Measurements from ENCODE around the gene EVL.
"Not testable (repeated sequence)": the region's sequence is repeated elsewhere in the genome, so short reads cannot be mapped to it uniquely, and the experiment has no call there.

The EVL gene, protein sequence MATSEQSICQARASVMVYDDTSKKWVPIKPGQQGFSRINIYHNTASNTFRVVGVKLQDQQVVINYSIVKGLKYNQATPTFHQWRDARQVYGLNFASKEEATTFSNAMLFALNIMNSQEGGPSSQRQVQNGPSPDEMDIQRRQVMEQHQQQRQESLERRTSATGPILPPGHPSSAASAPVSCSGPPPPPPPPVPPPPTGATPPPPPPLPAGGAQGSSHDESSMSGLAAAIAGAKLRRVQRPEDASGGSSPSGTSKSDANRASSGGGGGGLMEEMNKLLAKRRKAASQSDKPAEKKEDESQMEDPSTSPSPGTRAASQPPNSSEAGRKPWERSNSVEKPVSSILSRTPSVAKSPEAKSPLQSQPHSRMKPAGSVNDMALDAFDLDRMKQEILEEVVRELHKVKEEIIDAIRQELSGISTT

DNA sequence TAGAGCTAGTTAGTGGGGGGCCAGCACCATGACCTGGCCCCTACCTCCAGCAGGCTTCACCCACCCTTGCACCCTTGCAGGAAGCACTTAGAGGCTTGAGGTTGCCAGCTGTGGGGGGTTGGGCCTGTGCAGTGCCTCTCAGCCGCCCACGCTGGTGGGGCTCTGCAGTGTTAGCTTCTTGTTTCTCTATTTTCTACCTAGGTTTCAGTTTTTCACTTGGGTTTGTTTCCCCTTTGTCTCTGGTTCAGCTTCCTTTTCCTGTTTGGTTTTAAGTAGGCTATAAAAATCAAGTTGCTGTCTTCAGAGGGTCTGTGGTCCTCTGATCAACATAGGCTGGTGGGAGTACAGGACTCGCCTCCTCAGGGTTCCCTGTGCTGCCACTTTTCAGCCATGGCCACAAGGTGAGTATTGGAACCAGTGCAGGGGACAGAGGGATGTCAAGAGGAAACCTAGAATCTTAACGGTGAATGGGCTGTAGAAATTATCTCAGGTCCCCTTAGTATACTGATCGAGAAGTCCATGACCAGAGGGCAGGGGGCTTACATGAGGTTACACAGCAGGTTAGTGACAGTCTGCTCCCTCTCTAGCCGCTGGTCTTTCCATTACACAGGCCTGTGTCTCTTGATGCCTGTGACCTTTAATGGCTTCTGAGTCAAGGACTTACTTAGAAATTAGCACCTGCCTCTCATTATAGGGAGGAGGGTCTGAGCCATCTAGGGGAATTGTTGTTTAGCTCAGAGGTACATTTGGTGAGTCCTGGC, at the start of gene EVL:
Gene EVL (plus strand): TSS at position 312 of the 761 bp plus-strand sequence. CDS start 79 bp downstream, at position 391.
- Mint-ChIP-seq H3K4me1 (ENCODE audit: low read depth) (peaks cover 94% of the 10 kb centered on the region), H3K4me3 (peak within 1 kb of the TSS; percentile 86), H3K36me3 (ENCODE audit: low read depth) (peaks cover 34% of the 10 kb centered on the region), H3K27ac (peak within 1 kb of the TSS; percentile 98), H3K27me3 (no peaks in the 10 kb centered on the region), H3K9me3 (no peaks in the 10 kb centered on the region)
- peak; percentile 88 for DNase-seq

DNA sequence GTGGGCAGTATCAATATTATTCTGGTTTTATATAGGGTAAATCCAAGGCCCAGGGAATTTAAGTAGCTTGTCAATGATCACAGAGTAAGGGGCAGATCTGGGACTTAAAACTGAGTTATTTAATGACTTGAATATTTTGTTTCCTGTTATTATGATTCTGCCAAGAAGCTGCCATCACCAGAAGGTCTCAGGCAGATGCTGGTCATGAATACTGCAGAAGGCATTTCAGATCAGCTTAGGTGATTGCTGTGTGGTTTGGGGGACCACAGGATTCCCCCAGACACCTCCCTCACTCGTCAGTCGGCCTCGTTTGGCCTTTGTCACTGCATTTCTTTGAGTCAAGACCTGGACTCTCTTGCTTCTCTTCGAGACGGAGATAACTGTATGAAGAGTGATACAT, 47.7 kb upstream of the EVL start:
- no peak overlapping the region for H3K4me3 Mint-ChIP-seq
- no peaks in the 10 kb centered on the region for H3K9me3 Mint-ChIP-seq
- H3K27me3 Mint-ChIP-seq = no peaks in the 10 kb centered on the region
- H3K27ac Mint-ChIP-seq = no peak overlapping the region
- H3K4me1 Mint-ChIP-seq (ENCODE audit: low read depth) = peaks cover 3% of the 10 kb centered on the region
- DNase-seq = no peak
- H3K36me3 Mint-ChIP-seq (ENCODE audit: low read depth) = no peaks in the 10 kb centered on the region

DNA sequence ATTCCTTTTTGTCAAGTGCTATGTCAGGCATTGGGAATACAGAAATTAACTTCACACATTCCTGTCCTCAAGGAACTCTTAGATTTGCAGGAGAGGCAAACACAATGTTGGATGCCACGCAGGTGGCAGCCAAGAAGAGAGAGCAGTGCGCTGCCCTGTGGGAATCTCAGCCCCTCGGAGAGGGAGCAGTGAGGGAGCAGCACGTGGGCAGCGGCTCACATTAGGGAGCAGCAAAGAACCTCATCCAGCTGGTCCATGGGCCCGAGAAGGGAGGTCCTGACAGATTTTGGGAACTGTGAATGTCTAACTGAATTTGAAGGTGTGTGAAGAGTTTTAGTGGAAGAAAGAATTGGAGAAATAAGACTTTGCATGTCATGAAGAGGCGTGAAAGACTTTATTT, 47.2 kb upstream of the EVL start:
- Mint-ChIP-seq H3K4me3 (no peak overlapping the region), H3K36me3 (ENCODE audit: low read depth) (no peaks in the 10 kb centered on the region), H3K27ac (no peak overlapping the region), H3K9me3 (no peaks in the 10 kb centered on the region), H3K27me3 (no peaks in the 10 kb centered on the region), H3K4me1 (ENCODE audit: low read depth) (no peaks in the 10 kb centered on the region)
- DNase-seq = no peak

DNA sequence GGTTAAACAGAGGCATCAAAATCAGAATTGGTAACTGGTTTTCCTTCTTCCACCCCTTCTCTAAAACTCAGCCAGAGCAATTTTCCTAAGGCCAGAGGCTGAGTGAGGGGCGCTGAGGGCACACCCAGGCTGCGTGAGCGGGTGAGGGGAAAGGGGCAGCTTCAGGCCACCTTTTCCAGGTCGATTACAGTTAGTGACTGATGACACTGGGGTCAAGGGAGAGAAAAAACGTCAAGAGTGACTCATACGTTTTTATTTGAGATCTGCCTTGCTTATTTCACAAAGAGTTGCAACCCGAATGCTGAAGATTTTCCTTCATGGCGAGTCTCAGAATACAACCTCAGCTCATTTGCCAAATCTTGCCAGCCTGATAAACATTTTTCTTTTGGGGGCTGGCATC, 46.7 kb upstream of the EVL start:
- Mint-ChIP-seq H3K27ac (no peak overlapping the region), H3K27me3 (no peaks in the 10 kb centered on the region), H3K4me1 (ENCODE audit: low read depth) (no peaks in the 10 kb centered on the region), H3K4me3 (no peak overlapping the region), H3K36me3 (ENCODE audit: low read depth) (no peaks in the 10 kb centered on the region), H3K9me3 (no peaks in the 10 kb centered on the region)
- DNase-seq = no peak

DNA sequence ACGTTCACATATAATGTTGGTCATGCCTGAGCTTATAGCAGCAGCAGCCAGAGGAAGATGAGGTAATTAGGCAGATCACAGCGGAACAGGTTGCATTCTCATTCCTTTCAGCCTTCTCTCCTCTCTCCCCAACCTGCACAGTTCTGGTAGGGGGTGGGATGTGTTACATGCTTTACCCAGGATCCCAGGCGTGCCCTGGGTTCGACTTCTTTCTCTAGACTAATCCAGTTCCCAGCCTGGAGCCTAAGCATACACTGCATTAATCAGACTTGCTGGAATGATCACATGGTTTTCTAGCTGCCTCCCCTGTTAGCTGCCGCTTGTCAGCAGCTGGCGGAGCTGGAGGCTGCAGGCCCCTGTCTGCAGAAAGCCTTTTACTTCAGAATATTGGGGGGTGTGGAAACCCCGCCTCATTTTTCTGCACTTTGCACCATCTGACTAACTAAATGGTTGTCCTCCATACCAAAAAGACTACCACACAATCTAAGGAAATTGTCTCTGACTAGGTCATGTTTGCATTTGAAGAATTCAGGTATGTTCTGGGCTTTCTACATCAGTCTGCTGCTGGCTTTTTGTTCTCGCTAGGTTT, 46.0 kb upstream of the EVL start:
- peaks cover 1% of the 10 kb centered on the region for H3K4me1 Mint-ChIP-seq (ENCODE audit: low read depth)
- H3K4me3 Mint-ChIP-seq = no peak overlapping the region
- no peaks in the 10 kb centered on the region for H3K27me3 Mint-ChIP-seq
- H3K9me3 Mint-ChIP-seq = no peaks in the 10 kb centered on the region
- DNase-seq = no peak
- H3K36me3 Mint-ChIP-seq (ENCODE audit: low read depth) = no peaks in the 10 kb centered on the region
- no peak overlapping the region for H3K27ac Mint-ChIP-seq

DNA sequence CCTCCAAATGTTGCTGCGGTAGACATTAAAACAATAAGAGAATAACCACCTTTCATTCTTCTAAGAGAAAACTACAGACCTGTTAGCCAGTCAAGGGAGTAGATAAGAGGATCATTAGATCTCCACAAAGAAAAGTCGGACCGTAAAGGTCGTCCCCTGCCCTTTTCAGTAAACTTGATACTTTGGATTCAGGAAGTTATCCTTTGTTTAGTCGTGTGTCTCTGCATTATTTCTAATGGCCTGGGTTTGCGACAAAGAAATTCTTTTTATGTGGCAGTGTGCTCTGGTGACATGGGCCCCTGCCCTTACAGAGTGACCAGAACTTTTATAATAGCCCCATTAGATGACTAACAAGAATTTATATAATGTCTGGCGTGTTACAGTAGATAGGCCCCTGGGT, 44.6 kb upstream of the EVL start:
- Mint-ChIP-seq H3K27me3 (no peaks in the 10 kb centered on the region), H3K27ac (no peak overlapping the region), H3K36me3 (ENCODE audit: low read depth) (no peaks in the 10 kb centered on the region), H3K4me3 (no peak overlapping the region), H3K4me1 (ENCODE audit: low read depth) (peaks cover 10% of the 10 kb centered on the region), H3K9me3 (no peaks in the 10 kb centered on the region)
- no peak for DNase-seq

DNA sequence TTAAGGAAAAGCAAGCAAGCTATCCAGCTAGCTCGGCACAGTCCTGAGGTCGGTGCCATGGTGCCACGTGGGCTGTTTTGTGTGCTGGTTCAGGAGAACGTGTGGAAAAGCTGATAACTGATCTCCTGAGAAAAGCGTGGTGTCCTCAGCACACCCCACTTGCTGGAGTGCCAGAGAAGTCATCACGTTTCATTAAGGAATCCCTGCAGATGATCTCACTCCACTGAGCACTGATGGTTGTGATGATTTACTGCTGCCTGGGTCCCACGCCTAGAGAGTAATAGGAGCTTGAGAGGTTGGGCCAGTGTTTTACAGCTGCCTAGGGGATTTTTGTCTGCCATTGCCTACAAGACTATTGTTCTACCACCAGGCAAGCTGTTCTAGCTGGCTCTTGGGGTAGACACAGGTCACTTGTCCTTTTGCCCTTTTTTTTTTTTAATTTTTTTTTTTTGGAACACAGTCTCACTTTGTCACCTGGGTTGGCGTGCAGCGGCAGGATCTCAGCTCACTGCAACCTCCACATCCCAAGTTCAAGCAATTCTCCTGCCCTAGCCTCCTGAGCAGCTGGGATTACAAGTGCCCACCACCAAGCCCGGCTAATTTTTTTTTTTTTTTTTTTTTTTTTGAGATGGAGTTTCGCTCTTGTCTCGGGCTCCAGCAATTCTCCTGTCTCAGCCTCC, 42.3 kb upstream of the EVL start:
- no peaks in the 10 kb centered on the region for H3K9me3 Mint-ChIP-seq
- H3K36me3 Mint-ChIP-seq (ENCODE audit: low read depth) = no peaks in the 10 kb centered on the region
- peaks cover 10% of the 10 kb centered on the region for H3K4me1 Mint-ChIP-seq (ENCODE audit: low read depth)
- H3K27ac Mint-ChIP-seq = no peak overlapping the region
- DNase-seq = no peak
- H3K27me3 Mint-ChIP-seq = no peaks in the 10 kb centered on the region
- H3K4me3 Mint-ChIP-seq = no peak overlapping the region

DNA sequence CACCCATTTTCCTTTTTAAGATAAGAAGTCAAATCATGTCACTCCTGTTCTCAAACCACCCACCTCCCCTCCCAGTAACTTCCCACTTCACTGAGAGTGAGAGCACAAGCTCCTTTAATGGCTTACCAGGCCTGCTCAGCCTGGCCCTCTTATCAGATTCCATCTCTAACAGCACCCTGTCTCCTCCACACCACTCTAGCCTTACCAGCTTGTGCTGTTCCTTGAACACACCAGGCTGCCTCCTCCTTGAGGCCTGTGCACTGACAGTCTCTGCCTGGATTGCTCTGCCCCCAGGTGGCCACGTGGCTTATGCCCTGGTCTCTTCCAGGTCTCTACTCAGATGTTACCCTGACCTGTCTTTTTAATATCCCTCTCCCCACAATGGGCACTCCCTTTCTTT, 40.1 kb upstream of the EVL start:
- Mint-ChIP-seq H3K27me3 (no peaks in the 10 kb centered on the region), H3K4me1 (ENCODE audit: low read depth) (peaks cover 10% of the 10 kb centered on the region), H3K36me3 (ENCODE audit: low read depth) (no peaks in the 10 kb centered on the region), H3K27ac (peak overlapping the region; percentile 15), H3K4me3 (no peak overlapping the region), H3K9me3 (no peaks in the 10 kb centered on the region)
- DNase-seq = no peak

DNA sequence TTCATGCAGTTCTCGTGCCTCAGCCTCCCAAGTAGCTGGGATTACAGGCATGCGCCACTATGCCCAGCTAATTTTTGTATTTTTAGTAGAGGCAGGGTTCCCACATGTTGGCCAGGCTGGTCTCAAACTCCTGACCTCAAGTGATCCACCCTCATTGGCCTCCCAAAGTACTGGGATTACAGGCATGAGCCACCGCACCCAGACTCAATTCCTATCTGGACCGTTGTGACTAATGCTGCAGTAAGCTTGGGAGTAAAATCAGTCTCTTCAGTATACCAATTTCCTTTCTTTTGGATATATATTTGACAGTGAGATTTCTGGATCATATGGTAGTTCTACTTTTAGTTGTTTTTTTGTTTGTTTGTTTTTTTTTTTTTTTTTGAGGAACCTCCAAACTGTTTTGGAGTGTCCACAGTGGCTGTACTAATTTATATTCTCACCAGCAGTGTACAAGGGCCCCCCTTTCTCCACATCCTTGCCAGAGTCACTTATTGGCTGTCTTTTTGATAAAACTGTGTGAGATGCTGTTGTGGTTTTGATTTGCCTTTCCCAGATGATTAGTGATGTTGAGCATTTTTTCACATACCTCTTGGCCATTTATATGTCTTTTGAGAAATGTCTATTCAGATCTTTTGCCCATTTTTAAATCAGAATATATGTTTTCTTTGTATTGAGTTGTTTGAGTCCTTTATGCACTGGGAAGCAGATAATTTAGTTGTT, 37.3 kb upstream of the EVL start:
- Mint-ChIP-seq H3K27me3 (no peaks in the 10 kb centered on the region), H3K4me1 (ENCODE audit: low read depth) (peaks cover 18% of the 10 kb centered on the region)

DNA sequence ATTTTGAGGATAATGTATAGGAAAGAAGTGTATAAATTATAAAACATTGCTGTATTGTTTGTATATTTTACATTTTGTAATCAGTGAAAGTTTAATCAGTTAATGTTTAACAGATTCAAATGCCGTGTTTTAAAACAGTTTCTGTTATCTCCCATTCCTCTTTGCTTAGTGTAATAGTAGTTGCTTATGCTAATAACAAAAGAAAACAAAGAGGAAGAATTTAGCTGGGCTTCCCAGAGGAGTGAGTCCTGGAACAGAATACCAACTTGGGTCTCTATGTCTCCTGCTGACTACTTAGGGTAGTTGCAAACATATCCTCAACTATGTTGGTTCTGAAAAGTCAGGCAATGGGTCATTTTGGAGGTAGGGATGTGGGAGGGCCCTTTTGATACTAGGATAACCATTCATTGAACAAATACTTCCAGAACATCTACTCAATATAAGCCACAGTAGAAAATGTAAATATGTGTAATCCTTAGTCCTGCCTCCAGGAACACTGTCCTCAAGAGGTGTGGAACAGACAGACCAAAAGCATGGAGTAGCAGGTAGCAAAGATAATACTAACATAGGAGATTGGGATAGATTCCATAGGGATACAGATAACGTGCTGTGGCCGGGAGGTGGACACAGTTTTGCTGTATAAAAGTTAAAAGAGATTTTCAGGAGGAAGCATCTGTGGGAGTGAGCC, 36.1 kb upstream of the EVL start:
- no peak overlapping the region for H3K27ac Mint-ChIP-seq
- no peak for DNase-seq
- no peaks in the 10 kb centered on the region for H3K27me3 Mint-ChIP-seq
- no peaks in the 10 kb centered on the region for H3K9me3 Mint-ChIP-seq
- no peak overlapping the region for H3K4me3 Mint-ChIP-seq
- H3K36me3 Mint-ChIP-seq (ENCODE audit: low read depth) = no peaks in the 10 kb centered on the region
- H3K4me1 Mint-ChIP-seq (ENCODE audit: low read depth) = peaks cover 17% of the 10 kb centered on the region

More for the DNA sequence above, 37.3 kb upstream of the EVL start:
- Mint-ChIP-seq H3K4me3 (no peak overlapping the region), H3K9me3 (no peaks in the 10 kb centered on the region), H3K27ac (no peak overlapping the region), H3K36me3 (ENCODE audit: low read depth) (no peaks in the 10 kb centered on the region)
- DNase-seq = no peak

DNA sequence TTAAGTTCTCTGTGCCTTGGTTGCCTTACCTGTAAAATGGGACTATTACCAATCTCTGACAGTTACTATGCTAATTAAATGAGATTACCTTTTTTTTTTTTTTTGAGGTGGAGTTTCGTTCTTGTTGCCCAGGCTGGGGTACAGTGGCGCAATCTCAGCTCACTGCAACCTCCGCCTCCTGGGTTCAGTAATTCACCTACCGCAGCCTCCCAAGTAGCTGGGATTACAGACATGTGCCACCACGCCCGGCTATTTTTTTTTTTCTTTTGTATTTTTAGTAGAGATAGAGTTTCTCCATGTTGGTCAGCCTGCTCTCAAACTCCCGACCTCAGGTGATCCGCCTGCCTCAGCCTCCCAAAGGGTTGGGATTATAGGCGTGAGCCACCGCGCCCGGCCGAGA, 35.2 kb upstream of the EVL start:
- not testable (repeated sequence) for H3K27ac Mint-ChIP-seq; H3K27me3 Mint-ChIP-seq; DNase-seq; H3K36me3 Mint-ChIP-seq (ENCODE audit: low read depth); H3K9me3 Mint-ChIP-seq; H3K4me3 Mint-ChIP-seq
- H3K4me1 Mint-ChIP-seq (ENCODE audit: low read depth) = peaks cover 12% of the 10 kb centered on the region

DNA sequence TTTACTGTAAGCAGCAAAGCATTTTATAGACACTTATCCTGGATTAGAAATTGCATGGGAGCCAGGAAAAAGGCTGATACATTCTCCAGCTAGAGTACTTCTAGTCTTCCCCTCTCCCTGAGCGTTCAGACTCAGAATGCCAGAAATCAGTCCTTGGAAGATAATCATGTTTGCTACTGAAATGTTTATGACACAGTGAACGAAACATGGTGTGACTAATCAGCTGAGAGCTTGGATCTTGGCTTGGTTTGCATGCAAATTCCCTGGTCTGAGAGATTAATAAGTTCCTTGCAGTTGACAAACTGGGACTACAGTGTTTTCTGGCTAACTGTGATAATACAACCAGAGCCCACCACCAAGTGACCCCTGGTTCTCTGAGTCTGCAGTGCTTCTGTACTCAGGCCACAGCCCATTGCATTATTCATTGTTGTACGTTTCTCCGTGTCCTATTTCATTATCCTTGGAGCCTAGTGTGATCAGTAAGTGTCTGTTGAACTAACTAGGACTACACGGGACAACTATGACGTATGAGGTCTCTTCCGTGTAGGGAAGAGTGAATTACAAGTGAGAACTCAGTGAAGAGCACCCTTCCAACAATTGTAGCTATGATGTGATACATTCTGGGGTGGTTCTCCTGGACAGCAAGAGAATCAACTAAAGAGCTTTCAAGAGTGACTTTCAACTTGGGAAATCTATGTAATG, 34.6 kb upstream of the EVL start:
- no peaks in the 10 kb centered on the region for H3K36me3 Mint-ChIP-seq (ENCODE audit: low read depth)
- H3K9me3 Mint-ChIP-seq = no peaks in the 10 kb centered on the region
- DNase-seq = no peak
- no peaks in the 10 kb centered on the region for H3K27me3 Mint-ChIP-seq
- no peak overlapping the region for H3K27ac Mint-ChIP-seq
- H3K4me1 Mint-ChIP-seq (ENCODE audit: low read depth) = peaks cover 8% of the 10 kb centered on the region
- no peak overlapping the region for H3K4me3 Mint-ChIP-seq
